ENCODE measurements around the gene ANXA4. TPM values are rescaled to one million over a fixed set of nuclear protein-coding genes. Genes with fewer than 3 reads are reported as not detected.

The ANXA4 gene
- total RNA-seq, 1 experiment from 2014 or later: 9.5 TPM

DNA sequence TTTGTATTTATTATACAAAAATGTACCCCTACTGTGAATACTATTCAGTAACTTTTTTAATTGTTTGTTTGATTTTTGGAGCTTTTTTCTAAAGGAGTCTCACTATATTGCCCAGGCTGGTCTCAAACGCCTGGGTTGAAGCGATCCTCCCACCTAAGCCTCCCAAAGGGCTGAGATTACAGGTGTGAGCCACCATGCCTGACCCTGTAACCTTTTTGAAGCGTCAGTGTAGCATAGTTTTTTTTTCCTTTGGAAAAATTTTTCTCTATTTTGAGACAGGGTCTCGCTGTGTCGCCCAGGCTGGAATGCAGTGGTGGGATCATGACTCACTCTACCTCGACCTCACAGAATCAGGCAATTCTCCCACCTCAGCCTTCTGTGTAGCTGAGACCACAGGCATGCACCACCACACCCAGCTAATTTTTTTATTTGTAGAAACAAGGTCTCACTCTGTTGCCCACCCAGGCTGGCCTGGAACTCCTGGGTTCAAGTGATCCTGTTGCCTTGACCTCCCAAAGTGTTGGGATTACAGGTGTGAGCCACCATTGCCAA lies 89.5 kb downstream of the ANXA4 start:
- Mint-ChIP-seq H3K27ac (no peak overlapping the region), H3K4me3 (peak overlapping the region; percentile 48), H3K4me1 (peaks cover 21% of the 10 kb centered on the region), H3K27me3 (ENCODE audit: low read depth) (no peaks in the 10 kb centered on the region), H3K36me3 (peaks cover 6% of the 10 kb centered on the region; the same call in 1 of the 2 replicates), H3K9me3 (no peaks in the 10 kb centered on the region)
- TF ChIP-seq HMGA2 (CRISPR knock-in tag; IDR thresholded peaks at IDR 0.05): no peak
- no peak for TF ChIP-seq FOXJ3 (CRISPR knock-in tag; IDR thresholded peaks at IDR 0.05; ENCODE audit: borderline replicate concordance)
- TF ChIP-seq SOX15 (CRISPR knock-in tag; IDR thresholded peaks at IDR 0.05): no peak
- no peak for TF ChIP-seq FOXK1 (CRISPR knock-in tag; IDR thresholded peaks at IDR 0.05)
- TF ChIP-seq RORB (CRISPR knock-in tag; IDR thresholded peaks at IDR 0.05): no peak
- TF ChIP-seq, protein P1, sequence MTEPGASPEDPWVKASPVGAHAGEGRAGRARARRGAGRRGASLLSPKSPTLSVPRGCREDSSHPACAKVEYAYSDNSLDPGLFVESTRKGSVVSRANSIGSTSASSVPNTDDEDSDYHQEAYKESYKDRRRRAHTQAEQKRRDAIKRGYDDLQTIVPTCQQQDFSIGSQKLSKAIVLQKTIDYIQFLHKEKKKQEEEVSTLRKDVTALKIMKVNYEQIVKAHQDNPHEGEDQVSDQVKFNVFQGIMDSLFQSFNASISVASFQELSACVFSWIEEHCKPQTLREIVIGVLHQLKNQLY (CRISPR knock-in tag; IDR thresholded peaks at IDR 0.05): no peak
- TF ChIP-seq, protein P2, sequence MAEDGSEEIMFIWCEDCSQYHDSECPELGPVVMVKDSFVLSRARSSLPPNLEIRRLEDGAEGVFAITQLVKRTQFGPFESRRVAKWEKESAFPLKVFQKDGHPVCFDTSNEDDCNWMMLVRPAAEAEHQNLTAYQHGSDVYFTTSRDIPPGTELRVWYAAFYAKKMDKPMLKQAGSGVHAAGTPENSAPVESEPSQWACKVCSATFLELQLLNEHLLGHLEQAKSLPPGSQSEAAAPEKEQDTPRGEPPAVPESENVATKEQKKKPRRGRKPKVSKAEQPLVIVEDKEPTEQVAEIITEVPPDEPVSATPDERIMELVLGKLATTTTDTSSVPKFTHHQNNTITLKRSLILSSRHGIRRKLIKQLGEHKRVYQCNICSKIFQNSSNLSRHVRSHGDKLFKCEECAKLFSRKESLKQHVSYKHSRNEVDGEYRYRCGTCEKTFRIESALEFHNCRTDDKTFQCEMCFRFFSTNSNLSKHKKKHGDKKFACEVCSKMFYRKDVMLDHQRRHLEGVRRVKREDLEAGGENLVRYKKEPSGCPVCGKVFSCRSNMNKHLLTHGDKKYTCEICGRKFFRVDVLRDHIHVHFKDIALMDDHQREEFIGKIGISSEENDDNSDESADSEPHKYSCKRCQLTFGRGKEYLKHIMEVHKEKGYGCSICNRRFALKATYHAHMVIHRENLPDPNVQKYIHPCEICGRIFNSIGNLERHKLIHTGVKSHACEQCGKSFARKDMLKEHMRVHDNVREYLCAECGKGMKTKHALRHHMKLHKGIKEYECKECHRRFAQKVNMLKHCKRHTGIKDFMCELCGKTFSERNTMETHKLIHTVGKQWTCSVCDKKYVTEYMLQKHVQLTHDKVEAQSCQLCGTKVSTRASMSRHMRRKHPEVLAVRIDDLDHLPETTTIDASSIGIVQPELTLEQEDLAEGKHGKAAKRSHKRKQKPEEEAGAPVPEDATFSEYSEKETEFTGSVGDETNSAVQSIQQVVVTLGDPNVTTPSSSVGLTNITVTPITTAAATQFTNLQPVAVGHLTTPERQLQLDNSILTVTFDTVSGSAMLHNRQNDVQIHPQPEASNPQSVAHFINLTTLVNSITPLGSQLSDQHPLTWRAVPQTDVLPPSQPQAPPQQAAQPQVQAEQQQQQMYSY (CRISPR knock-in tag; IDR thresholded peaks at IDR 0.05): no peak
- DNase-seq (ENCODE audit: low spot score) (no peak), ATAC-seq (no peak)
- ChIA-PET CTCF (interaction anchor here (1.9 kb wide), 1 partner anchor 107 kb away, joined by 11 read pairs; no protein-coding TSS in a partner anchor), POLR2A (interaction anchor here (0.6 kb wide), 1 partner anchor 275 kb away, joined by 3 read pairs; no protein-coding TSS in a partner anchor)

DNA sequence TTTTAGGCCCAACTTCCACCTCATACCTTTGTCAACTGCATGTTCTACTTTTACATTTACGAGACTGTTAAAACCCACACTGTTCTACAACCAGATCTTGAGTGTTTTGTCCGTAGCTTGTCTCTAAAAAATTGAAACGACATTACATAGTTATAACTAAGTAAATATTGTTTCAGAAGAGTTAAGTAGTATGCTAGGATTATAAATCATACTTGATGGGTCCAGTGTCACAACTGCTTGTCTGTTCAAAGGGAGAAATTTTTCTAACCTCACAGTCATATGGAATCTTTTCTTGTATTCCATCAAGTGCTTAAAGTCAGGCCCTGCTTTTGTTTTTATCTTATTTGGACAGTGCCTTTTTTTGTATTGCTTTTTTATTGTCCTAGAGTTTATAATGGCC lies 91.8 kb downstream of the ANXA4 start:
- POLR2A ChIA-PET: no interaction called here
- peaks cover 11% of the 10 kb centered on the region for H3K36me3 Mint-ChIP-seq
- ATAC-seq: no peak
- no peak overlapping the region for H3K4me3 Mint-ChIP-seq
- no peak for TF ChIP-seq NFYB (CRISPR knock-in tag; conservative IDR thresholded peaks at IDR 0.05; ENCODE audit: low read depth)
- TF ChIP-seq SOX15 (CRISPR knock-in tag; IDR thresholded peaks at IDR 0.05): no peak
- TF ChIP-seq, protein P2 (CRISPR knock-in tag; IDR thresholded peaks at IDR 0.05): no peak
- no peak for TF ChIP-seq MYBL2 (CRISPR knock-in tag; IDR thresholded peaks at IDR 0.05)
- TF ChIP-seq TP53 (CRISPR knock-in tag; IDR thresholded peaks at IDR 0.05): no peak
- no peak for TF ChIP-seq IRF2 (CRISPR knock-in tag; IDR thresholded peaks at IDR 0.05; ENCODE audit: borderline replicate concordance, low read depth)
- TF ChIP-seq, protein P3, sequence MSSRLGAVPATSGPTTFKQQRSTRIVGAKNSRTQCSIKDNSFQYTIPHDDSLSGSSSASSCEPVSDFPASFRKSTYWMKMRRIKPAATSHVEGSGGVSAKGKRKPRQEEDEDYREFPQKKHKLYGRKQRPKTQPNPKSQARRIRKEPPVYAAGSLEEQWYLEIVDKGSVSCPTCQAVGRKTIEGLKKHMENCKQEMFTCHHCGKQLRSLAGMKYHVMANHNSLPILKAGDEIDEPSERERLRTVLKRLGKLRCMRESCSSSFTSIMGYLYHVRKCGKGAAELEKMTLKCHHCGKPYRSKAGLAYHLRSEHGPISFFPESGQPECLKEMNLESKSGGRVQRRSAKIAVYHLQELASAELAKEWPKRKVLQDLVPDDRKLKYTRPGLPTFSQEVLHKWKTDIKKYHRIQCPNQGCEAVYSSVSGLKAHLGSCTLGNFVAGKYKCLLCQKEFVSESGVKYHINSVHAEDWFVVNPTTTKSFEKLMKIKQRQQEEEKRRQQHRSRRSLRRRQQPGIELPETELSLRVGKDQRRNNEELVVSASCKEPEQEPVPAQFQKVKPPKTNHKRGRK (CRISPR knock-in tag; IDR thresholded peaks at IDR 0.05; ENCODE audit: borderline replicate concordance): no peak
- TF ChIP-seq ZNF396 (CRISPR knock-in tag; IDR thresholded peaks at IDR 0.05; ENCODE audit: borderline replicate concordance): no peak
- no peak for TF ChIP-seq SMAD3 (CRISPR knock-in tag; IDR thresholded peaks at IDR 0.05; ENCODE audit: borderline replicate concordance)
- TF ChIP-seq TEAD4 (CRISPR knock-in tag; IDR thresholded peaks at IDR 0.05): no peak
- TF ChIP-seq FOXJ3 (CRISPR knock-in tag; IDR thresholded peaks at IDR 0.05; ENCODE audit: borderline replicate concordance): no peak
- no peak for TF ChIP-seq NR1H2 (CRISPR knock-in tag; IDR thresholded peaks at IDR 0.05)
- no peak for TF ChIP-seq ZNF232 (CRISPR knock-in tag; IDR thresholded peaks at IDR 0.05)
- TF ChIP-seq, protein P4, sequence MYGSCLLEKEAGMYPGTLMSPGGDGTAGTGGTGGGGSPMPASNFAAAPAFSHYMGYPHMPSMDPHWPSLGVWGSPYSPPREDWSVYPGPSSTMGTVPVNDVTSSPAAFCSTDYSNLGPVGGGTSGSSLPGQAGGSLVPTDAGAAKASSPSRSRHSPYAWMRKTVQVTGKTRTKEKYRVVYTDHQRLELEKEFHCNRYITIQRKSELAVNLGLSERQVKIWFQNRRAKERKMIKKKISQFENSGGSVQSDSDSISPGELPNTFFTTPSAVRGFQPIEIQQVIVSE (CRISPR knock-in tag; IDR thresholded peaks at IDR 0.05; ENCODE audit: borderline replicate concordance): no peak
- H3K27me3 Mint-ChIP-seq (ENCODE audit: low read depth): no peaks in the 10 kb centered on the region
- no peaks in the 10 kb centered on the region for H3K9me3 Mint-ChIP-seq
- no peak for DNase-seq (ENCODE audit: low spot score)
- H3K27ac Mint-ChIP-seq: 0 out of 2 replicates have a peak overlapping the region, but pooled peaks have one; percentile 37
- H3K4me1 Mint-ChIP-seq: peaks cover 12% of the 10 kb centered on the region
- CTCF ChIA-PET: no interaction called here
